Neural crest cell (in vitro differentiated cells): Measurements from ENCODE around the gene RUFY4. TPM values are rescaled to one million over a fixed set of nuclear protein-coding genes. Genes with fewer than 3 reads are reported as not detected.
A peak's percentile ranks its signal among the peaks of the same experiment; 100 is the strongest.
"Not testable (repeated sequence)": the region's sequence is repeated elsewhere in the genome, so short reads cannot be mapped to it uniquely, and the experiment has no call there.

ENCODE experiments used
- DNase-seq: peaks from one replicate; pipeline ENCODE4 v3.0.0; 2021; ENCODE audit warnings: low read depth, mixed read lengths, low spot score
- H3K27ac Mint-ChIP-seq: one replicate; pipeline ENCODE4 v1.8.0; 2021; ENCODE audit warnings: mild to moderate bottlenecking, mixed read lengths; ENCODE audit not compliant: unreplicated experiment
- H3K27me3 Mint-ChIP-seq: 2 replicates; pipeline ENCODE4 v1.8.0; 2021; ENCODE audit warnings: low read depth, mild to moderate bottlenecking, mixed read lengths
- H3K36me3 Mint-ChIP-seq: 2 replicates; pipeline ENCODE4 v1.8.0; 2021; ENCODE audit warnings: low read depth, mild to moderate bottlenecking, mixed read lengths
- H3K4me1 Mint-ChIP-seq: 2 replicates; pipeline ENCODE4 v1.8.0; 2021; ENCODE audit warnings: mixed read lengths
- H3K4me3 Mint-ChIP-seq: one replicate; pipeline ENCODE4 v1.8.0; 2021; ENCODE audit warnings: mild to moderate bottlenecking, mixed read lengths
- H3K9me3 Mint-ChIP-seq: 2 replicates; pipeline ENCODE4 v1.8.0; 2021; ENCODE audit warnings: mixed read lengths
- total RNA-seq: library from RNA; stranded (reverse); gene quantifications from 2 replicates; pipeline ENCODE4 v1.2.1, GENCODE V29; 2021
- TF ChIP-seq, protein P1 (sequence below): fragments of 200-600 bp; sonication (generic); conservative IDR thresholded peaks from 2 replicates; pipeline ENCODE4 v1.5.0; 2021; ENCODE audit warnings: antibody characterized with exemption, mild to moderate bottlenecking

Gene RUFY4
- total RNA-seq, 1 donor from 2014 or later: not detected

DNA sequence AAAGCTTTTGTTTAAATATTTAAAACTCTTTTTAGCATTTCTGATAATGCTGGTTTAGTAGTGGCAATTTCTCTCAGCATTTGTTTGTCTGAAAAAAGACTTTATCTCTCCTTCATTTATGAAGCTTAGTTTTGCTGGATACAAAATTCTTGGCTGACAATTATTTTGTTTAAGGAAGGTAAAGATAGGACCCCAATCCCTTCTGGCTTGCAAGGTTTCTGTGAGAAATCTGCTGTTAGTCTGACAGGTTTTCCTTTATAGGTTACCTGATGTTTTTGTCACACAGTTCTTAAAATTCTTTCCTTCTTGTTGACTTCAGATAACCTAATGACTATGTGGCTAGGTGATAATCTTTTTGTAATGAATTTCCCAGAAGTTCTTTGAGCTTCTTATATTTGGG, 53.2 kb downstream of the RUFY4 start:
- H3K36me3 Mint-ChIP-seq, H3K27me3 Mint-ChIP-seq, DNase-seq, H3K27ac Mint-ChIP-seq, H3K4me1 Mint-ChIP-seq, H3K4me3 Mint-ChIP-seq: not testable (repeated sequence)
- peaks cover 11% of the 10 kb centered on the region for H3K9me3 Mint-ChIP-seq

DNA sequence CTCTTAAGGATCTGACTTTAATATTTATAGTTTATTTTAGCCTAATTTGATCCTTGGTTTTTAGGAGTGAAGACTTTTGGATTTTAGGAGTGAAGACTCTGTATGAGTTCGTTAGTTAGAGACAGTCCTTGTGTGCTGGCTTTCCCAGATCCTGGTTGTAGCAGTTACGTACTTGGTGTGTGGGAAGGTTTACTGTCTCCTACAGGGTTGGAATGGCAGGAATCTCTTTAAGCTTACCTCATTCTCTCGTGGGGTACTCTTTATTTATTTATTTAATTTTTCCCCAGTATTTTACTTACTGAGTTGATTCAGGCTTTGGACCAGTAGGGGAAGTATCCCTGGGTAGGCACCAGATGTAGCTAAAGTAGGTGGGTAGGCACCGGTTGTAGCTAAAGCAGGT, 54.9 kb downstream of the RUFY4 start:
- Mint-ChIP-seq H3K36me3 (peaks cover 3% of the 10 kb centered on the region), H3K4me3 (no peak overlapping the region), H3K9me3 (peaks cover 6% of the 10 kb centered on the region), H3K4me1 (peaks cover 5% of the 10 kb centered on the region), H3K27me3 (peaks cover 6% of the 10 kb centered on the region), H3K27ac (no peak overlapping the region)
- TF ChIP-seq, protein P1, sequence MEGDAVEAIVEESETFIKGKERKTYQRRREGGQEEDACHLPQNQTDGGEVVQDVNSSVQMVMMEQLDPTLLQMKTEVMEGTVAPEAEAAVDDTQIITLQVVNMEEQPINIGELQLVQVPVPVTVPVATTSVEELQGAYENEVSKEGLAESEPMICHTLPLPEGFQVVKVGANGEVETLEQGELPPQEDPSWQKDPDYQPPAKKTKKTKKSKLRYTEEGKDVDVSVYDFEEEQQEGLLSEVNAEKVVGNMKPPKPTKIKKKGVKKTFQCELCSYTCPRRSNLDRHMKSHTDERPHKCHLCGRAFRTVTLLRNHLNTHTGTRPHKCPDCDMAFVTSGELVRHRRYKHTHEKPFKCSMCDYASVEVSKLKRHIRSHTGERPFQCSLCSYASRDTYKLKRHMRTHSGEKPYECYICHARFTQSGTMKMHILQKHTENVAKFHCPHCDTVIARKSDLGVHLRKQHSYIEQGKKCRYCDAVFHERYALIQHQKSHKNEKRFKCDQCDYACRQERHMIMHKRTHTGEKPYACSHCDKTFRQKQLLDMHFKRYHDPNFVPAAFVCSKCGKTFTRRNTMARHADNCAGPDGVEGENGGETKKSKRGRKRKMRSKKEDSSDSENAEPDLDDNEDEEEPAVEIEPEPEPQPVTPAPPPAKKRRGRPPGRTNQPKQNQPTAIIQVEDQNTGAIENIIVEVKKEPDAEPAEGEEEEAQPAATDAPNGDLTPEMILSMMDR: no peak
- no peak for DNase-seq

GRCh38 chr2:218125095-218125494, 56.0 kb downstream of the RUFY4 start:
- Mint-ChIP-seq H3K9me3 (peaks cover 6% of the 10 kb centered on the region), H3K4me3 (no peak overlapping the region), H3K4me1 (peaks cover 5% of the 10 kb centered on the region), H3K27ac (no peak overlapping the region), H3K27me3 (peaks cover 11% of the 10 kb centered on the region), H3K36me3 (peaks cover 3% of the 10 kb centered on the region)
- TF ChIP-seq, protein P1: no peak
- no peak for DNase-seq

DNA sequence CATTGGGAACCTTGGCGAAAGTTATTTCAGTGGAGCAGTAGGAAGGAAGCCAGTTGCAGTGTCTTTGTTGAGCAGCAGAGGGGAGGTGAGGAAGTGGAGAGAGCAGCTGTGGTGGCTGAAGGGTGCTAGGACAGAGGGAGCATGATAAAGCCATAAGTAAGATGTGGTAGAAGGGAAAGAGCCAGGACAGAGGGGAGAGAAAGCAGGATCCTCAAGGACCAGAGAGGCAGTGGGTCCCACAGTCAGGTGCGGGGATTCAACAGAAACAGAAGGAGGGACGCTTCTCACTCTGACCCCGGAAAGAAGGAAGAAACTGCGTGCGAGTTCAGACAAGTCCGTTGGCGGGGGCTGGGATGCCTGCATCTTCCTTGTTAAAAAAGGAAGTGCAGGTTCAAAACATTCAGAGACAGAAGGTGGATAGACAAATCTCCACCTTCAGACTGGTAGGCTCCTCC, 56.6 kb downstream of the RUFY4 start, which contains the start of gene CXCR2:
Gene CXCR2 (plus strand): TSS at position 403 of the 455 bp plus-strand sequence. CDS start 8,774 bp downstream, outside the sequence.
- DNase-seq: no peak
- Mint-ChIP-seq H3K27me3 (peaks cover 11% of the 10 kb centered on the region), H3K4me1 (peaks cover 5% of the 10 kb centered on the region), H3K36me3 (peaks cover 3% of the 10 kb centered on the region), H3K4me3 (no peak within 1 kb of the TSS), H3K9me3 (peaks cover 6% of the 10 kb centered on the region), H3K27ac (peak within 1 kb of the TSS; percentile 0)
- TF ChIP-seq, protein P1: no peak

GRCh38 chr2:218127929-218128455, 58.9 kb downstream of the RUFY4 start:
- TF ChIP-seq, protein P1: no peak
- no peak overlapping the region for H3K27ac Mint-ChIP-seq
- no peak overlapping the region for H3K4me3 Mint-ChIP-seq
- peaks cover 8% of the 10 kb centered on the region for H3K27me3 Mint-ChIP-seq
- no peaks in the 10 kb centered on the region for H3K9me3 Mint-ChIP-seq
- peaks cover 5% of the 10 kb centered on the region for H3K4me1 Mint-ChIP-seq
- H3K36me3 Mint-ChIP-seq: no peaks in the 10 kb centered on the region
- DNase-seq: no peak

DNA sequence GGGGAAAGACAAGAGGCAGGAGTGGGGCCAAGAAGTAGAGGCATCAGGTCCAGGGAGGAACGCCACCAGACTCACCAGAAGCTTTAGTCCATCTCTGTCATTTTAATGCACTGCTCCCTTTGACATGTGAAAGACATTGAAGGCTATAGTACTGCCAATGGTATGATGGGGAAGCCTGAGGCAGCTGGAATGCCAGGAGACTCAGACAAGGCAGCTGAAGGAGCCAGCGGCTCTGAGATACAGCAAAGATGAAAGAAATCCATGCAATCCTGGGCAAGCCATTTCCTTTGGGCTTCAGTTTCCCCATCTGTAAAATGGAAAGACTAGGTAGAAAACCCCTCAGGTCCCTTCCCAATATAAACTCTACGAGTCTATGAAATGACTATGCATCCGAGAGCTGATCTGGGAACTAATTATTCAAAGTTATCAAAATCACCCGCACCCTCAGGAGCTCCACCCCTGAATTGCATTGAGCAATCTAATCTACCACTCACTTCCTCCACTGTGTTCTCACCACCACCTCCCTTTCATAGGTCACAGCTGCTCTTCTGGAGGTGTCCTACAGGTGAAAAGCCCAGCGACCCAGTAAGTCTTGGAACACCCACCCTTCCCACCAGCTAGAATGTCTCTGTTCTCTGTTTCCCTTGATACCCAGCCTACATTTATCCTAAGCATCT, 59.9 kb downstream of the RUFY4 start:
- Mint-ChIP-seq H3K27me3 (peaks cover 8% of the 10 kb centered on the region), H3K27ac (no peak overlapping the region), H3K9me3 (no peaks in the 10 kb centered on the region), H3K4me3 (no peak overlapping the region), H3K4me1 (peaks cover 5% of the 10 kb centered on the region), H3K36me3 (no peaks in the 10 kb centered on the region)
- TF ChIP-seq, protein P1: no peak
- DNase-seq: no peak
